Activated CD4-positive, alpha-beta T cell treated with anti-CD3 and anti-CD28 coated beads, Interleukin-2, amount 10 ng/mL, durations not matched to agents 7 days and 5 days (primary cell): ENCODE data around the gene SHMT2. TPM values are rescaled to one million over a fixed set of nuclear protein-coding genes. Genes with fewer than 3 reads are reported as not detected.

Source experiments
- CTCF ChIA-PET: fragments of 350-600 bp; sonication (Branson Sonifier 250); formaldehyde crosslinking; loops from one replicate; lab custom pipeline; 2021; ENCODE audit warnings: antibody characterized with exemption; lab: Charles Lee
- POLR2A ChIA-PET: fragments of 350-600 bp; sonication (Branson Sonifier 250); formaldehyde crosslinking; loops from one replicate; lab custom pipeline; 2021; ENCODE audit warnings: antibody characterized with exemption; lab: Charles Lee
- DNase-seq: peaks from one replicate; pipeline ENCODE4 v3.0.0-alpha.2; 2020
- H3K27ac Mint-ChIP-seq: one replicate; pipeline ENCODE4 v1.8.0; 2021; ENCODE audit warnings: mild to moderate bottlenecking, moderate library complexity, mixed read lengths
- H3K27me3 Mint-ChIP-seq: one replicate; pipeline ENCODE4 v1.8.0; 2021; ENCODE audit warnings: mixed read lengths
- H3K36me3 Mint-ChIP-seq: one replicate; pipeline ENCODE4 v1.8.0; 2021; ENCODE audit warnings: low read depth, mixed read lengths
- H3K4me1 Mint-ChIP-seq: one replicate; pipeline ENCODE4 v1.8.0; 2021; ENCODE audit warnings: mixed read lengths
- H3K4me3 Mint-ChIP-seq: one replicate; pipeline ENCODE4 v1.8.0; 2021; ENCODE audit warnings: mild to moderate bottlenecking, moderate library complexity, mixed read lengths
- H3K9me3 Mint-ChIP-seq: one replicate; pipeline ENCODE4 v1.8.0; 2021; ENCODE audit warnings: mixed read lengths
- total RNA-seq, 2 experiments: library from RNA; stranded (reverse); gene quantifications; one replicate each; pipeline ENCODE4 v1.2.3, GENCODE V29; 2021

SHMT2 gene
- total RNA-seq, 2 experiments from 2014 or later, result 137 to 141 TPM

GRCh38 chr12:57210926-57211692 lies 18.4 kb upstream of the SHMT2 start:
- Mint-ChIP-seq H3K36me3 (no peaks in the 10 kb centered on the region), H3K4me3 (no peak overlapping the region), H3K9me3 (no peaks in the 10 kb centered on the region), H3K27ac (no peak overlapping the region), H3K27me3 (peaks cover 29% of the 10 kb centered on the region), H3K4me1 (peaks cover 29% of the 10 kb centered on the region)
- no peak for DNase-seq
- POLR2A ChIA-PET, result no interaction called here
- CTCF ChIA-PET, result interaction anchor here (0.6 to 5.9 kb wide), 2 partner anchors 25 to 29 kb away, joined by 3 to 142 read pairs; a partner anchor contains a TSS

- no peak for DNase-seq
- POLR2A ChIA-PET, result no interaction called here
- no peaks in the 10 kb centered on the region for H3K9me3 Mint-ChIP-seq
- CTCF ChIA-PET, result interaction anchor here (1.0 to 5.9 kb wide), 6 partner anchors 10 to 61 kb away, joined by 3 to 142 read pairs (median 7); a partner anchor contains a TSS
- no peaks in the 10 kb centered on the region for H3K36me3 Mint-ChIP-seq
- peaks cover 30% of the 10 kb centered on the region for H3K27me3 Mint-ChIP-seq
- H3K27ac Mint-ChIP-seq, result no peak overlapping the region
- H3K4me3 Mint-ChIP-seq, result no peak overlapping the region
- peaks cover 30% of the 10 kb centered on the region for H3K4me1 Mint-ChIP-seq
These were observed 17.5 kb upstream of the SHMT2 start for GRCh38 chr12:57211791-57212700.

DNA sequence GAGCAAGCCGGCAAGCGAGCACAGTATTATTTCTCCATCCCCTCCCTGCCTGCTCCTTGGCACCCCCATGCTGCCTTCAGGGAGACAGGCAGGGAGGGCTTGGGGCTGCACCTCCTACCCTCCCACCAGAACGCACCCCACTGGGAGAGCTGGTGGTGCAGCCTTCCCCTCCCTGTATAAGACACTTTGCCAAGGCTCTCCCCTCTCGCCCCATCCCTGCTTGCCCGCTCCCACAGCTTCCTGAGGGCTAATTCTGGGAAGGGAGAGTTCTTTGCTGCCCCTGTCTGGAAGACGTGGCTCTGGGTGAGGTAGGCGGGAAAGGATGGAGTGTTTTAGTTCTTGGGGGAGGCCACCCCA lies 16.8 kb upstream of the SHMT2 start:
- H3K27me3 Mint-ChIP-seq, result peaks cover 36% of the 10 kb centered on the region
- H3K9me3 Mint-ChIP-seq, result no peaks in the 10 kb centered on the region
- ChIA-PET POLR2A (no interaction called here), CTCF (interaction anchor here (0.6 to 5.9 kb wide), 14 partner anchors 9 to 939 kb away, joined by 3 to 142 read pairs (median 4); partner anchors contain the start of gene SHMT2)
- no peaks in the 10 kb centered on the region for H3K36me3 Mint-ChIP-seq
- no peak for DNase-seq
- H3K4me1 Mint-ChIP-seq, result peaks cover 35% of the 10 kb centered on the region
- no peak overlapping the region for H3K27ac Mint-ChIP-seq
- no peak overlapping the region for H3K4me3 Mint-ChIP-seq

DNA sequence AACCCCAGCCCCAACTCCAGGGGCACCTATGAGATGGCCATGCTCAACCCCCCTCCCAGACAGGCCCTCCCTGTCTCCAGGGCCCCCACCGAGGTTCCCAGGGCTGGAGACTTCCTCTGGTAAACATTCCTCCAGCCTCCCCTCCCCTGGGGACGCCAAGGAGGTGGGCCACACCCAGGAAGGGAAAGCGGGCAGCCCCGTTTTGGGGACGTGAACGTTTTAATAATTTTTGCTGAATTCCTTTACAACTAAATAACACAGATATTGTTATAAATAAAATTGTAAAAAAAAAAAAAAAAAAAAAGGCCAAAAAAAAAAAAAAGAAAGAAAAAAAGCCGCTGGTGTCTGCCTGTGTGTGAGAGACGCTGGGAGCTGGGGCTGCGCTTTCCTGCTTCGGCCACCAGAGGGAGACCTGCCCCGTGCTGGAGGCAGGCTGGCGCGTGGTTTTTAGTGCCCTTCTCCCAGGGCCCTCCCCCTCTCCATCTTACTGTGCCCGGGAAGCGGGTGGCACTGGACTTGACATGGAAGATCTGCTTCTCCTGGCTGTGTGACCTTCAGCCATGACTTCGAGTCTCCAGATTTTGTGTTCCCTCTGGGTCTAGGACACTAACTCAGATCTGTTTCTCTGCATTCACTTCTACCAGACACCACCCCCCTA lies 16.3 kb upstream of the SHMT2 start:
- Mint-ChIP-seq H3K36me3 (no peaks in the 10 kb centered on the region), H3K9me3 (no peaks in the 10 kb centered on the region), H3K27ac (no peak overlapping the region), H3K4me1 (peaks cover 36% of the 10 kb centered on the region), H3K27me3 (peaks cover 41% of the 10 kb centered on the region), H3K4me3 (no peak overlapping the region)
- DNase-seq, result peak; percentile 85
- POLR2A ChIA-PET, result interaction anchor here (0.5 to 1.2 kb wide), 2 partner anchors 28 to 30 kb away, joined by 5 to 14 read pairs; no protein-coding TSS in a partner anchor
- CTCF ChIA-PET, result interaction anchor here (0.6 to 5.9 kb wide), 21 partner anchors 8 to 940 kb away, joined by 3 to 142 read pairs (median 4); partner anchors contain the start of gene SHMT2

- CTCF ChIA-PET, result interaction anchor here (0.6 to 5.9 kb wide), 18 partner anchors 12 to 704 kb away, joined by 3 to 142 read pairs (median 4); partner anchors contain the start of genes LRP1 and SHMT2
- no peaks in the 10 kb centered on the region for H3K9me3 Mint-ChIP-seq
- H3K27ac Mint-ChIP-seq, result no peak overlapping the region
- DNase-seq, result no peak
- H3K4me3 Mint-ChIP-seq, result no peak overlapping the region
- POLR2A ChIA-PET, result interaction anchor here (0.5 to 1.2 kb wide), 2 partner anchors 27 to 29 kb away, joined by 5 to 14 read pairs; no protein-coding TSS in a partner anchor
- H3K27me3 Mint-ChIP-seq, result peaks cover 48% of the 10 kb centered on the region
- no peaks in the 10 kb centered on the region for H3K36me3 Mint-ChIP-seq
- H3K4me1 Mint-ChIP-seq, result peaks cover 39% of the 10 kb centered on the region
These were observed 15.6 kb upstream of the SHMT2 start for GRCh38 chr12:57213763-57214397.

- ChIA-PET CTCF (interaction anchor here (0.7 to 5.9 kb wide), 16 partner anchors 11 to 246 kb away, joined by 3 to 142 read pairs (median 4); partner anchors contain the start of genes GLI1, LRP1 and SHMT2), POLR2A (interaction anchor here (1.2 kb wide), 1 partner anchor 29 kb away, joined by 14 read pairs; no protein-coding TSS in a partner anchor)
- DNase-seq, result peak; percentile 76
- H3K4me3 Mint-ChIP-seq, result no peak overlapping the region
- peaks cover 39% of the 10 kb centered on the region for H3K4me1 Mint-ChIP-seq
- H3K27ac Mint-ChIP-seq, result no peak overlapping the region
- no peaks in the 10 kb centered on the region for H3K9me3 Mint-ChIP-seq
- peaks cover 53% of the 10 kb centered on the region for H3K27me3 Mint-ChIP-seq
- H3K36me3 Mint-ChIP-seq, result no peaks in the 10 kb centered on the region
These were observed 15.1 kb upstream of the SHMT2 start for GRCh38 chr12:57214398-57214781.

DNA sequence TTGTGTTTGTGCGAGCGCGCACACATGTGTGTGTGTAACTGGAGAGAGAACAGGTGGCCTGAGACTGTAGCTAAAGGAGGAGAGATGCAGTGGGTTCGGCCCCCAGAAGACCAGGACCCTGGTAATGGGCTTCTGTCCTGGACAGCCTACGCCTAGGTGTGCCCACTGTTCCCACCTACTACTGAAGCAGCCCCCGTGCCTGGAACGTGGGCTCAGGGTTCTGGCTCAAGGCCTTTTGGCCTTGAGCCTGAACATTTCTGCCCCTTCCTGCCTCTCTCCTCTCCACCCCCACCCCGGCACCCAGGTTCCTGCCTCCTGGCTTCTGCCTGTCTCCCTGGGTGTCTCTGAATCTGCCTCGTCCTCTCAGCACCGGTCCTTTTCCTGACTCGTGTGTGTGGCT lies 14.4 kb upstream of the SHMT2 start:
- CTCF ChIA-PET, result interaction anchor here (0.9 to 5.9 kb wide), 8 partner anchors 10 to 244 kb away, joined by 3 to 142 read pairs (median 5); partner anchors contain the start of genes GLI1 and SHMT2
- H3K9me3 Mint-ChIP-seq, result no peaks in the 10 kb centered on the region
- H3K27me3 Mint-ChIP-seq, result peaks cover 59% of the 10 kb centered on the region
- no peak overlapping the region for H3K4me3 Mint-ChIP-seq
- H3K27ac Mint-ChIP-seq, result no peak overlapping the region
- POLR2A ChIA-PET, result no interaction called here
- H3K4me1 Mint-ChIP-seq, result peaks cover 39% of the 10 kb centered on the region
- no peaks in the 10 kb centered on the region for H3K36me3 Mint-ChIP-seq
- DNase-seq, result no peak

DNA sequence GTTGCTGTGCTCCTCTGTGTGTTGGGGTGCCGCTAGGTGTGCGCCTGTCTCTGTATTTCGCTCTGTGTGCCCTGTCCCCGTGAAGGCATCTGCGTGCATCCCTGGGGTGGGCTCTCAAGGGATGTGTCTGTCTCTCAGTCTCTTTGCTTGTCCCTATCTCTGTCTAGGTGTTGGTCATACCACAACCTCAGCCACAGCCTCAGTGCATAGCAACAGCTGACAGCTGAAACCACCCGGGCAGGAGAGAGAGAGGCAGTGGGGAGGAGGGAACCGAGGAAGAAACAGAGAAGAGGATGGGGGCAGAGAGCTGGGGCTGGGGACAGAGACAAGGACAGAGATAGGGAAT lies 13.9 kb upstream of the SHMT2 start:
- ChIA-PET POLR2A (no interaction called here), CTCF (interaction anchor here (0.7 to 5.9 kb wide), 6 partner anchors 10 to 194 kb away, joined by 3 to 142 read pairs (median 25); partner anchors contain the start of gene SHMT2)
- Mint-ChIP-seq H3K27me3 (peaks cover 61% of the 10 kb centered on the region), H3K9me3 (no peaks in the 10 kb centered on the region), H3K4me1 (peaks cover 39% of the 10 kb centered on the region), H3K27ac (peak overlapping the region; percentile 39), H3K4me3 (peak overlapping the region; percentile 66), H3K36me3 (no peaks in the 10 kb centered on the region)
- peak; percentile 48 for DNase-seq

DNA sequence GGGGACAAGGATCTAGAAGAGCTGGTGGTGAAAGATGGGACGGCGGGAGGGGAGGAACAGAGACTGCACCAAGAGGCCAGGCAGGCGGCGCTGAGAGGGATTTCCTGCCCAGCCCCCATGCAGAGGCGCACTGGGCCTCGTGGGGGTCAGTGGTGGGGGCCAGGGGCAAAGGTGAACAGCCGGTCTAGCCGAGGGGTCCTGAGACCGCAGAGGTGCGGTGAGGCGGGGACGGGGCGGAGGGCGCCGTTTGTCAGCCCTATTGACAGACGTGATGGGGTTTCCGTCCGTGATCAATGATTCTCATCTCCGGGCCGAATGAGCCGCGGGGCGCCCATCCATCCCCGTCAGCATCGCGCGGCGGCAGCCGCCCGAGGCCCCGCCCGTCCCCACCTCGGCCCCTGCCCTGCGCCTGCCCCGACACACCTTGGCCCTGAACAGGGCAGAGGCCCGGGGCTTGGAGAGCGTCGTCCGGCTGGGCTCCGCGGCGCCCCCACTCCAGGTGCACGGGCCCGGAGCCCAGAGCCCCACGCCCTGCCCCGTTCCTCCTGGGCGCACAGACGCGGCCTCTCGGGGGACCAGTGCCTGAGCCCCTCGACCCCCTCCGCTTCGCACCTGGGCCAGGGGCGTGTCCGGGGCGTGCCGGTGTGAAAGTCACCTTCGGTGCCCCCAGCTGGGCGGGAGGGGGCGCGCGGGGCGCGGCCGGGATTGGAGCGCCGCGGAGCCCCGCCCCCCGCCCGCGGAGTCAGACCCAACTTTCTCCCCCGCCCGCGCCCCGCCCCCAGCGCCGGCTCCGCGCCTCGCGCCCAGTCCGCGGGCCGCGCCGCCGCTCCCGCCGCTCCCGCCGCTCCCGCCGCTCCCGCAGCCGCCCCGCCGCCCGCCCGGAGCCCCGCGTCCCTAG lies 13.2 kb upstream of the SHMT2 start, which contains the start of gene NXPH4:
Gene NXPH4 (plus strand): TSS at position 781 of the 898 bp plus-strand sequence. CDS start 176 bp downstream, outside the sequence.
- H3K27me3 Mint-ChIP-seq, result peaks cover 67% of the 10 kb centered on the region
- peak; percentile 59 for DNase-seq
- peak within 1 kb of the TSS; percentile 72 for H3K4me3 Mint-ChIP-seq
- no peaks in the 10 kb centered on the region for H3K9me3 Mint-ChIP-seq
- ChIA-PET CTCF (interaction anchor here (0.7 to 5.9 kb wide), 8 partner anchors 9 to 195 kb away, joined by 3 to 142 read pairs (median 20); partner anchors contain the start of gene SHMT2), POLR2A (no interaction called here)
- H3K27ac Mint-ChIP-seq, result peak within 1 kb of the TSS; percentile 51
- H3K36me3 Mint-ChIP-seq, result no peaks in the 10 kb centered on the region
- H3K4me1 Mint-ChIP-seq, result peaks cover 41% of the 10 kb centered on the region

- DNase-seq, result no peak
- Mint-ChIP-seq H3K27me3 (peaks cover 77% of the 10 kb centered on the region), H3K4me1 (peaks cover 45% of the 10 kb centered on the region), H3K9me3 (no peaks in the 10 kb centered on the region), H3K36me3 (no peaks in the 10 kb centered on the region), H3K27ac (peak overlapping the region; percentile 51), H3K4me3 (peak overlapping the region; percentile 72)
- ChIA-PET CTCF (interaction anchor here (0.7 to 4.0 kb wide), 4 partner anchors 12 to 242 kb away, joined by 3 to 34 read pairs (median 14); partner anchors contain the start of gene SHMT2), POLR2A (no interaction called here)
These were observed 12.3 kb upstream of the SHMT2 start for GRCh38 chr12:57216921-57217879.
